KOPT-K1 (cell line): ENCODE measurements around the gene GPX4.

ENCODE experiments used
- H3K27ac ChIP-seq: fragments of 200-600 bp; sonication (generic); 2 replicates; pipeline ENCODE4 v1.5.1; 2016; ENCODE audit warnings: antibody characterized with exemption, mild to moderate bottlenecking, low read depth, low read length; ENCODE audit not compliant: poor library complexity, severe bottlenecking
- H3K36me3 ChIP-seq: fragments of 200-600 bp; sonication (generic); 2 replicates; pipeline ENCODE4 v1.5.1; 2017; ENCODE audit warnings: antibody characterized with exemption, mild to moderate bottlenecking, low read length, moderate library complexity; ENCODE audit not compliant: insufficient read depth
- H3K9me3 ChIP-seq: fragments of 200-600 bp; sonication (generic); 2 replicates; pipeline ENCODE4 v1.5.1; 2017; ENCODE audit warnings: antibody characterized with exemption, low read length, mild to moderate bottlenecking; ENCODE audit not compliant: insufficient read depth, poor library complexity, severe bottlenecking

GPX4 gene

GRCh38 chr19:1150333-1151036, 46.7 kb downstream of the GPX4 start:
- no peak overlapping the region for H3K27ac ChIP-seq
- H3K9me3 ChIP-seq = no peaks in the 10 kb centered on the region
- peaks cover 16% of the 10 kb centered on the region; the same call in 1 of the 2 replicates for H3K36me3 ChIP-seq

- no peak overlapping the region for H3K27ac ChIP-seq
These were observed 47.4 kb downstream of the GPX4 start for GRCh38 chr19:1151037-1151724.

GRCh38 chr19:1151917-1152587, 48.3 kb downstream of the GPX4 start:
- Histone ChIP-seq H3K9me3 (no peaks in the 10 kb centered on the region), H3K27ac (no peak overlapping the region), H3K36me3 (peaks cover 16% of the 10 kb centered on the region; the same call in 1 of the 2 replicates)

More at GRCh38 chr19:1151037-1151724, 47.4 kb downstream of the GPX4 start:
- Histone ChIP-seq H3K36me3 (peaks cover 16% of the 10 kb centered on the region; the same call in 1 of the 2 replicates), H3K9me3 (no peaks in the 10 kb centered on the region)

GRCh38 chr19:1153891-1154730, 50.3 kb downstream of the GPX4 start:
- no peak overlapping the region for H3K27ac ChIP-seq
- H3K36me3 ChIP-seq = peaks cover 16% of the 10 kb centered on the region; the same call in 1 of the 2 replicates

GRCh38 chr19:1154731-1155351, 51.0 kb downstream of the GPX4 start:
- H3K27ac ChIP-seq = no peak overlapping the region

More at GRCh38 chr19:1153891-1154730, 50.3 kb downstream of the GPX4 start:
- H3K9me3 ChIP-seq = no peaks in the 10 kb centered on the region

GRCh38 chr19:1155352-1156304, 51.8 kb downstream of the GPX4 start:
- Histone ChIP-seq H3K9me3 (no peaks in the 10 kb centered on the region), H3K27ac (no peak overlapping the region), H3K36me3 (peaks cover 16% of the 10 kb centered on the region; the same call in 1 of the 2 replicates)

More at GRCh38 chr19:1154731-1155351, 51.0 kb downstream of the GPX4 start:
- Histone ChIP-seq H3K36me3 (peaks cover 16% of the 10 kb centered on the region; the same call in 1 of the 2 replicates), H3K9me3 (no peaks in the 10 kb centered on the region)
